ENCODE measurements around the gene VTCN1. TPM values are rescaled to one million over a fixed set of nuclear protein-coding genes. Genes with fewer than 3 reads are reported as not detected.

VTCN1 gene, protein sequence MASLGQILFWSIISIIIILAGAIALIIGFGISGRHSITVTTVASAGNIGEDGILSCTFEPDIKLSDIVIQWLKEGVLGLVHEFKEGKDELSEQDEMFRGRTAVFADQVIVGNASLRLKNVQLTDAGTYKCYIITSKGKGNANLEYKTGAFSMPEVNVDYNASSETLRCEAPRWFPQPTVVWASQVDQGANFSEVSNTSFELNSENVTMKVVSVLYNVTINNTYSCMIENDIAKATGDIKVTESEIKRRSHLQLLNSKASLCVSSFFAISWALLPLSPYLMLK
- total RNA-seq = 0.31 TPM

DNA sequence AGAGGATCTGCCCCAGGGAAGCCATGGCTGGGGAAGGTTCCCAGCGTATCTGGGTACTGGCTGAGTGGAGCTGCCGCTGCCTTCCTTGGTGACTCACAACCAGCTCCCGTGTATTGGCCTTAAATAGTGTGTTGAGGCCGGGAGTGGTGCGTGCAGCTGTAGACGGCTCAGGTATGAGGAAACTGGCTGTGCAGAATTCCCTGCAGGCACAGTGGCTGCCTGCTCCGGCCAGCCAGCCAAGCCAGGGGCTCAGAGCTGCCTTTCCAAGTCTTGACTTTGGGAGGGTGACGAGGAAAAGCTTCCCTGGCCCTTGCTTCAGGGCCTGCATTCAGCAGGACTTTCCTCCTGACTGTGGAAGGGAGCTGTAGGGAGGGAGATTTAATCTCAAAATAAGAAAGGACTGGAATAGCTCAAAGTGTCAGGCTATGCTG lies at the start of gene VTCN1:
Gene VTCN1 (minus strand): TSS at position 97 of the 431 bp plus-strand sequence. CDS start 72 bp downstream, at position 25.

DNA sequence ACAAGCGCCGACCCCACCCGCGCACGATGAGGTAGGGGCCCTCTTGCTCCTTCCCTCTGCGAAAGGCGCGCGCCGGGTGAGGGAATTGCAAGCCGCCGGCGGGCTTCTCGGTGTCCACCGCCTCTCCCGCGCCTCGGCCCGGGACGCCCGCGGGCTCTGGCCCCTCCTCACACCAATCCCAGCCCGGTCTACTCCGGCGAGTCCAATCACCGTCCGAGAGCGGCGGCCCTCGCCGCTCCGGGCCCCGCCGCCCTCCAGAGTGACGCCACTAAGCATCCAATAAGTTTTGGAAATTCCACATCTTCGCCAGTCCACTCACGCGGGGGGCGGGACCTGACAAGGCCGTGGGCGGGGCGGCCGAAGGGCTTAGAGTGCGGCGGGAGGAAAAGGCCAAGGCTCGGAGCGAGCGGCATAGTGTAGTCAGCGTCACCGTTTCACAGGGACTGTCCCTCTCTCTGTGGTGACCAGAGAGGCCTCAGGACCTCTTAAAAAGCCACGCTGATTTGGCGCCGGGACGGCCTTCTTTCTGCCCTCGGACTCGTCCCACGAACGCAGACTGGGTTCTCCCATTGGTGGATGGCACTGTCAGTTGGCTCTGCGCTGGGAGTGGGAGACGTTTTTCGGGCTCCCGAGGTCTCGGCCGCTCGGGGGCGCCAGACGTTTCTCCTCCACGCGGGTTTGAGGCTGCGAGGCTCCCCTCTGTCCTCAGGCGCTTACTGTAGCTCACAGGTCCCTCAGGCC lies 89.0 kb downstream of the VTCN1 start, which contains the start of gene TRIM45:
Gene TRIM45 (minus strand): TSS at position 161 of the 741 bp plus-strand sequence. CDS start 548 bp downstream, outside the sequence.

Small RNA genes lying within 50 kb of the gene (small RNA-seq; reads per million reads assigned to genes)
- gene MIR942 (ENCODE audit: low replicate concordance) (0.89 reads per million, percentile 66 among the genes with 10 or more reads in this experiment), gene RF00017 (ENCODE audit: low replicate concordance) (not detected)

Other genes starting within 250 kb of the VTCN1 start
- gene CD101, start 209.2 kb downstream of the VTCN1 start, total RNA-seq = 4.4 TPM
- gene TTF2, start 150.6 kb downstream of the VTCN1 start, total RNA-seq = 7.8 TPM
- gene TRIM45, start 89.2 kb downstream of the VTCN1 start, total RNA-seq = 8.5 TPM
- gene MAN1A2, start 156.5 kb upstream of the VTCN1 start, total RNA-seq = 104 TPM